ENCODE measurements around the gene FKBP8. TPM values are rescaled to one million over a fixed set of nuclear protein-coding genes. Genes with fewer than 3 reads are reported as not detected.

The FKBP8 gene
- polyA plus RNA-seq, 1 donor (not counting 4 experiments of a cell fraction or from before 2014, with no cell fraction given), result 115 TPM

- DNase-seq (ENCODE audit: low read depth, low spot score) (no peak), FAIRE-seq (no peak)
- Histone ChIP-seq H3K79me2 (ENCODE audit: control insufficient read depth, insufficient read depth, low read length) (peaks cover 95% of the 10 kb centered on the region), H2AFZ (ENCODE audit: control insufficient read depth, low read length) (no peak overlapping the region), H3K9me1 (ENCODE audit: control insufficient read depth, extremely low read depth, insufficient read depth, low read length) (peaks cover 19% of the 10 kb centered on the region), H3K4me1 (ENCODE audit: control insufficient read depth, extremely low read depth, insufficient read depth, low read length) (peaks cover 31% of the 10 kb centered on the region), H3K4me2 (ENCODE audit: control insufficient read depth, extremely low read depth, insufficient read depth, low read depth, low read length) (no peak overlapping the region), H3K36me3 (ENCODE audit: control insufficient read depth in 2 of 2, extremely low read depth in 1 of 2, insufficient read depth in 2 of 2, low read length in 2 of 2) (peaks cover 2 to 4% of the 10 kb centered on the region in 2 experiments), H3K9ac (ENCODE audit: control insufficient read depth, extremely low read depth, insufficient read depth, low read length) (no peak overlapping the region), H3K27ac (ENCODE audit: control insufficient read depth, insufficient read depth, low read length) (no peak overlapping the region), H3K9me3 (ENCODE audit: control insufficient read depth, low read depth, low read length) (no peaks in the 10 kb centered on the region), H4K20me1 (ENCODE audit: control insufficient read depth, extremely low read depth, insufficient read depth, low read length) (peaks cover 65% of the 10 kb centered on the region), H3K27me3 (ENCODE audit: control insufficient read depth, extremely low read depth, insufficient read depth, low read length) (no peaks in the 10 kb centered on the region), H3K4me3 (ENCODE audit: control insufficient read depth in 2 of 3, extremely low read depth in 1 of 3, insufficient read depth in 2 of 3, low read depth in 1 of 3, low read length in 3 of 3) (no peak overlapping the region)
- dilution Hi-C loops (cut with MboI; ENCODE audit: extremely low pct_ligation_motif_present, low sequenced_read_pairs), result no loop called here
- TF ChIP-seq EZH2 (IDR thresholded peaks at IDR 0.05; ENCODE audit: low read length), result no peak
- TF ChIP-seq, protein P1, sequence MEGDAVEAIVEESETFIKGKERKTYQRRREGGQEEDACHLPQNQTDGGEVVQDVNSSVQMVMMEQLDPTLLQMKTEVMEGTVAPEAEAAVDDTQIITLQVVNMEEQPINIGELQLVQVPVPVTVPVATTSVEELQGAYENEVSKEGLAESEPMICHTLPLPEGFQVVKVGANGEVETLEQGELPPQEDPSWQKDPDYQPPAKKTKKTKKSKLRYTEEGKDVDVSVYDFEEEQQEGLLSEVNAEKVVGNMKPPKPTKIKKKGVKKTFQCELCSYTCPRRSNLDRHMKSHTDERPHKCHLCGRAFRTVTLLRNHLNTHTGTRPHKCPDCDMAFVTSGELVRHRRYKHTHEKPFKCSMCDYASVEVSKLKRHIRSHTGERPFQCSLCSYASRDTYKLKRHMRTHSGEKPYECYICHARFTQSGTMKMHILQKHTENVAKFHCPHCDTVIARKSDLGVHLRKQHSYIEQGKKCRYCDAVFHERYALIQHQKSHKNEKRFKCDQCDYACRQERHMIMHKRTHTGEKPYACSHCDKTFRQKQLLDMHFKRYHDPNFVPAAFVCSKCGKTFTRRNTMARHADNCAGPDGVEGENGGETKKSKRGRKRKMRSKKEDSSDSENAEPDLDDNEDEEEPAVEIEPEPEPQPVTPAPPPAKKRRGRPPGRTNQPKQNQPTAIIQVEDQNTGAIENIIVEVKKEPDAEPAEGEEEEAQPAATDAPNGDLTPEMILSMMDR (optimal IDR thresholded peaks at IDR 0.05 in 1 of 3, IDR thresholded peaks at IDR 0.05 in 1 of 3, conservative IDR thresholded peaks at IDR 0.05 in 1 of 3; ENCODE audit: extremely low read depth in 1 of 3, insufficient read depth in 2 of 3, low read length in 3 of 3), result no peak
Observed at GRCh38 chr19:18508585-18508984, 34.8 kb downstream of the FKBP8 start.

DNA sequence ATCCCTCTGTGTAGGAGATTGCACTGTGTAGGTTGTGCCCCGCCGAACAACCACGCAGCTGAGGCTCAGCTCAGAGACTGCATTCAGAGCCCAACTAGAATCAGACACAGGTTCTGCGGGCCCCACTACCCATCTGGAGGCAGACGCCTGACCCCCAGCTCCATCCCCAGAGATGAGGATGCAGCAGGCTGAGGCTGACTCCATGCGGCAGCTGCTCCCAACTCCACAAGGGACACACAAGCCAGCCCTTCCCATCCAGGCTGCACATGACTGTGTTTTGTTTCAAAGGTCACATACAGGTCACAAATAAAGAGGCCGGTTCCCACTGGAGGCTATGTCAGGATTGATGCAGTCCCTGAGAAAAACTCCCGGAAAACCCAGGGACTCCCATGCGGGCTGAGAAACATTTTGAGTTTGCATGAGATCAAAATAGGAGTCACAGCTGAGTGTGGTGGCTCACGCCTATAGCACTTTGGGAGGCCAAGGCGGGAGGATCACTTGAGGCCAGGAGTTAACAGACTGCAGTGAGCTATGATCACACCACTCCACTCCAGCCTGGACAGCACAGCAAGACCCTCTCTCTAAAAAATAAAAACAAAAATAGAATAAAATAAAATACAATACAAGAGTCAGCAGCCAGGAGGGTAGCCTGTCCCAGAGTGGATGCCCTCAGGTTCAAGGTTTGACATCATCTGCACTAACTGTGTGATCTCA lies 35.5 kb downstream of the FKBP8 start:
- Histone ChIP-seq H3K27ac (ENCODE audit: control insufficient read depth, insufficient read depth, low read length) (no peak overlapping the region), H3K4me2 (ENCODE audit: control insufficient read depth, extremely low read depth, insufficient read depth, low read depth, low read length) (no peak overlapping the region), H3K9me1 (ENCODE audit: control insufficient read depth, extremely low read depth, insufficient read depth, low read length) (peaks cover 21% of the 10 kb centered on the region), H3K36me3 (ENCODE audit: control insufficient read depth in 2 of 2, extremely low read depth in 1 of 2, insufficient read depth in 2 of 2, low read length in 2 of 2) (peaks cover 2 to 4% of the 10 kb centered on the region in 2 experiments), H3K79me2 (ENCODE audit: control insufficient read depth, insufficient read depth, low read length) (peaks cover 96% of the 10 kb centered on the region), H3K4me1 (ENCODE audit: control insufficient read depth, extremely low read depth, insufficient read depth, low read length) (peaks cover 37% of the 10 kb centered on the region), H3K9me3 (ENCODE audit: control insufficient read depth, low read depth, low read length) (no peaks in the 10 kb centered on the region), H4K20me1 (ENCODE audit: control insufficient read depth, extremely low read depth, insufficient read depth, low read length) (peaks cover 67% of the 10 kb centered on the region), H2AFZ (ENCODE audit: control insufficient read depth, low read length) (no peak overlapping the region), H3K9ac (ENCODE audit: control insufficient read depth, extremely low read depth, insufficient read depth, low read length) (no peak overlapping the region), H3K4me3 (ENCODE audit: control insufficient read depth in 2 of 3, extremely low read depth in 1 of 3, insufficient read depth in 2 of 3, low read depth in 1 of 3, low read length in 3 of 3) (no peak overlapping the region), H3K27me3 (ENCODE audit: control insufficient read depth, extremely low read depth, insufficient read depth, low read length) (no peaks in the 10 kb centered on the region)
- TF ChIP-seq EZH2 (IDR thresholded peaks at IDR 0.05; ENCODE audit: low read length), result no peak
- TF ChIP-seq, protein P1 (optimal IDR thresholded peaks at IDR 0.05 in 1 of 3, IDR thresholded peaks at IDR 0.05 in 1 of 3, conservative IDR thresholded peaks at IDR 0.05 in 1 of 3; ENCODE audit: extremely low read depth in 1 of 3, insufficient read depth in 2 of 3, low read length in 3 of 3), result no peak
- DNase-seq (ENCODE audit: low read depth, low spot score), result no peak
- FAIRE-seq, result no peak
- dilution Hi-C loops (cut with MboI; ENCODE audit: extremely low pct_ligation_motif_present, low sequenced_read_pairs), result no loop called here

Data from keratinocyte (primary cell).